Endothelial cell (in vitro differentiated cells): ENCODE data around the gene FAM83C. TPM values are rescaled to one million over a fixed set of nuclear protein-coding genes. Genes with fewer than 3 reads are reported as not detected.
A peak's percentile ranks its signal among the peaks of the same experiment; 100 is the strongest.
"Not testable (repeated sequence)": the region's sequence is repeated elsewhere in the genome, so short reads cannot be mapped to it uniquely, and the experiment has no call there.

ENCODE experiments used
- DNase-seq: peaks from one replicate; pipeline ENCODE4 v3.0.0; 2021; ENCODE audit warnings: low spot score
- H3K27ac Mint-ChIP-seq: one replicate; pipeline ENCODE4 v1.8.0; 2021; ENCODE audit warnings: mixed read lengths, inconsistent platforms; ENCODE audit not compliant: unreplicated experiment
- H3K27me3 Mint-ChIP-seq: one replicate; pipeline ENCODE4 v1.8.0; 2021; ENCODE audit warnings: mild to moderate bottlenecking, moderate library complexity, mixed read lengths, inconsistent platforms; ENCODE audit not compliant: unreplicated experiment
- H3K36me3 Mint-ChIP-seq: one replicate; pipeline ENCODE4 v1.8.0; 2021; ENCODE audit warnings: mild to moderate bottlenecking, low read depth, mixed read lengths, inconsistent platforms; ENCODE audit not compliant: unreplicated experiment
- H3K4me1 Mint-ChIP-seq: one replicate; pipeline ENCODE4 v1.8.0; 2021; ENCODE audit warnings: mild to moderate bottlenecking, mixed read lengths, inconsistent platforms; ENCODE audit not compliant: unreplicated experiment
- H3K4me3 Mint-ChIP-seq: one replicate; pipeline ENCODE4 v1.8.0; 2021; ENCODE audit warnings: mild to moderate bottlenecking, mixed read lengths, inconsistent platforms; ENCODE audit not compliant: unreplicated experiment
- H3K9me3 Mint-ChIP-seq: one replicate; pipeline ENCODE4 v1.8.0; 2021; ENCODE audit warnings: mixed read lengths, inconsistent platforms; ENCODE audit not compliant: unreplicated experiment
- total RNA-seq: library from RNA; stranded (reverse); fragmentation: NEBNext Ultra II Directional; extraction: Animal tissue kit (Norgen Biotek cat#: 25700); gene quantifications from one replicate; pipeline ENCODE4 v1.2.1, GENCODE V29; 2021; ENCODE audit not compliant: unreplicated experiment
- TF ChIP-seq, protein P1 (sequence below): fragments of 200-600 bp; sonication (generic); IDR thresholded peaks from one replicate; pipeline ENCODE4 v1.5.0; 2021; ENCODE audit warnings: antibody characterized with exemption; ENCODE audit not compliant: unreplicated experiment

FAM83C gene
- total RNA-seq, 1 donor from 2014 or later: not detected

GRCh38 chr20:35264755-35265154, 27.5 kb downstream of the FAM83C start:
- H3K27ac Mint-ChIP-seq: no peak overlapping the region
- H3K9me3 Mint-ChIP-seq: peaks cover 3% of the 10 kb centered on the region
- H3K27me3 Mint-ChIP-seq: peaks cover 7% of the 10 kb centered on the region
- H3K4me3 Mint-ChIP-seq: no peak overlapping the region
- H3K4me1 Mint-ChIP-seq: peaks cover 11% of the 10 kb centered on the region
- peaks cover 8% of the 10 kb centered on the region for H3K36me3 Mint-ChIP-seq
- peak; percentile 58 for DNase-seq
- TF ChIP-seq, protein P1, sequence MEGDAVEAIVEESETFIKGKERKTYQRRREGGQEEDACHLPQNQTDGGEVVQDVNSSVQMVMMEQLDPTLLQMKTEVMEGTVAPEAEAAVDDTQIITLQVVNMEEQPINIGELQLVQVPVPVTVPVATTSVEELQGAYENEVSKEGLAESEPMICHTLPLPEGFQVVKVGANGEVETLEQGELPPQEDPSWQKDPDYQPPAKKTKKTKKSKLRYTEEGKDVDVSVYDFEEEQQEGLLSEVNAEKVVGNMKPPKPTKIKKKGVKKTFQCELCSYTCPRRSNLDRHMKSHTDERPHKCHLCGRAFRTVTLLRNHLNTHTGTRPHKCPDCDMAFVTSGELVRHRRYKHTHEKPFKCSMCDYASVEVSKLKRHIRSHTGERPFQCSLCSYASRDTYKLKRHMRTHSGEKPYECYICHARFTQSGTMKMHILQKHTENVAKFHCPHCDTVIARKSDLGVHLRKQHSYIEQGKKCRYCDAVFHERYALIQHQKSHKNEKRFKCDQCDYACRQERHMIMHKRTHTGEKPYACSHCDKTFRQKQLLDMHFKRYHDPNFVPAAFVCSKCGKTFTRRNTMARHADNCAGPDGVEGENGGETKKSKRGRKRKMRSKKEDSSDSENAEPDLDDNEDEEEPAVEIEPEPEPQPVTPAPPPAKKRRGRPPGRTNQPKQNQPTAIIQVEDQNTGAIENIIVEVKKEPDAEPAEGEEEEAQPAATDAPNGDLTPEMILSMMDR: no peak

GRCh38 chr20:35263532-35264341, 28.5 kb downstream of the FAM83C start:
- peaks cover 7% of the 10 kb centered on the region for H3K27me3 Mint-ChIP-seq

DNA sequence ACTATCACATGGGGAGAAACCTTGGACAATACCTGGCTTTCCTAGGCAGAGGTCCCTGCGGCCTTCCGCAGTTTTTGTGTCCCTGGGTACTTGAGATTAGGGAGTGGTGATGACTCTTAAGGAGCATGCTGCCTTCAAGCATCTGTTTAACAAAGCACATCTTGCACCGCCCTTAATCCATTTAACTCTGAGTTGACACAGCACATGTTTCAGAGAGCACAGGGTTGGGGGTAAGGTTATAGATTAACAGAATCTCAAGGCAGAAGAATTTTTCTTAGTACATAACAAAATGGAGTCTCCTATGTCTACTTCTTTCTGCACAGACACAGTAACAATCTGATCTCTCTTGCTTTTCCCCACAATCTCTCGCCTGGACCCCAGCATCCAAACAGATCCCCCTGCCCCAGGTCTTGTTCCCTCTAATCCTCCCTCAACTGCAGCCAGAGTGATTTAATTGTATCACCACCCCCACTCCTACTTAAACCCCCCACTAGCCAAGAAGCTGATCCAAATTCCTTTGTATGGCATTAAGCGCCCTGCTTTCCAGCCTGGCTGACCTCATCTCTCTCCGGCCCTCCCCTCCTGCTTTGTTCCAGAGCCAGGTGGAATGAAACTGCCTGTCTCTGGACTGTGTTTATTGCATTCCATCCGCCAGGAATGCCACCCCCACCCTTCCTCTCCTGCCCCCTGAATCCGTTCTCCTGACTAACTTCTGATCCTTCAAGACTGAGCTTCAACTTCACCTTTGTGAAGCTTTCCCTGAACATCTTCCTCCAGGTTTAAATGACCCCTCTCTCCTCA, 29.3 kb downstream of the FAM83C start:
- H3K27me3 Mint-ChIP-seq, DNase-seq, H3K36me3 Mint-ChIP-seq, H3K9me3 Mint-ChIP-seq: not testable (repeated sequence)
- peaks cover 11% of the 10 kb centered on the region for H3K4me1 Mint-ChIP-seq
- H3K4me3 Mint-ChIP-seq: peak overlapping the region; percentile 22
- peak overlapping the region; percentile 54 for H3K27ac Mint-ChIP-seq

More at GRCh38 chr20:35263532-35264341, 28.5 kb downstream of the FAM83C start:
- peaks cover 11% of the 10 kb centered on the region for H3K4me1 Mint-ChIP-seq
- H3K9me3 Mint-ChIP-seq: peaks cover 3% of the 10 kb centered on the region
- peaks cover 8% of the 10 kb centered on the region for H3K36me3 Mint-ChIP-seq
- no peak for DNase-seq
- no peak overlapping the region for H3K4me3 Mint-ChIP-seq
- H3K27ac Mint-ChIP-seq: peak overlapping the region; percentile 54
- TF ChIP-seq, protein P1: no peak

GRCh38 chr20:35262321-35262720, 29.9 kb downstream of the FAM83C start:
- H3K27me3 Mint-ChIP-seq, H3K36me3 Mint-ChIP-seq, H3K27ac Mint-ChIP-seq, DNase-seq, H3K4me3 Mint-ChIP-seq, H3K9me3 Mint-ChIP-seq: not testable (repeated sequence)
- peaks cover 11% of the 10 kb centered on the region for H3K4me1 Mint-ChIP-seq

- Mint-ChIP-seq H3K27ac (no peak overlapping the region), H3K4me3 (no peak overlapping the region), H3K9me3 (peaks cover 3% of the 10 kb centered on the region), H3K4me1 (peaks cover 15% of the 10 kb centered on the region), H3K27me3 (peaks cover 2% of the 10 kb centered on the region), H3K36me3 (no peaks in the 10 kb centered on the region)
- no peak for DNase-seq
- TF ChIP-seq, protein P1: no peak
These were observed 31.8 kb downstream of the FAM83C start for GRCh38 chr20:35260426-35260825.
